ENCODE data around the gene CA11. TPM values are rescaled to one million over a fixed set of nuclear protein-coding genes. Genes with fewer than 3 reads are reported as not detected.
"Not testable (repeated sequence)": the region's sequence is repeated elsewhere in the genome, so short reads cannot be mapped to it uniquely, and the experiment has no call there.

Gene CA11
- total and polyA plus RNA-seq, 2 of the 8 experiments (the other 6 are each of a cell fraction or from before 2014, with no cell fraction given), result 51.7 to 71.4 TPM

DNA sequence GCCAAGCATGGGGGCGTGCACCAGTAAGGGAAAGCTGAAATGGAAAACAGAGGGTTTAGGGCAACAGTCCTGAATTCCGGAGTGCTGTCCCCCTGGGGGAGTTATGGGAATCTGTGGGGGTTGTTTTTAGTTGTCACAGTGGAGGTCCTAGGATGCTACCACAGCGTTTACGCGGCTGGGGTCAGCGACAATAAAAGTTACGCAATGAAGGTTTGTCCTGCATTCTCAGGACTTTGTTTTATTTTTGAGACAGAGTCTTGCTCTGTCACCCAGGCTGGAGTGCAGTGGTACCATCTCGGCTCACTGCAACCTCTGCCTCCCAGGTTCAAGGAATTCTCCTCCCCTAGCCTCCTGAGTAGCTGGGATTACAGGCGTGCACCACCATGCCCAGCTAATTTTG, 47.6 kb upstream of the CA11 start:
- H4K91ac ChIP-seq (replicated peaks; ENCODE audit: insufficient read length, low read length); H3K4me2 ChIP-seq (ENCODE audit: insufficient read depth in 1 of 2, low read depth in 2 of 2, low read length in 2 of 2); H2BK5ac ChIP-seq (ENCODE audit: low read depth, low read length); H3K27ac ChIP-seq (ENCODE audit: low read depth, low read length); H4K20me1 ChIP-seq (replicated peaks in 1 of 2; ENCODE audit: control insufficient read depth in 1 of 2, insufficient read depth in 2 of 2, low read length in 2 of 2); FAIRE-seq; H3K79me1 ChIP-seq (ENCODE audit: low read depth, low read length); H3K79me2 ChIP-seq (ENCODE audit: control insufficient read depth in 1 of 2, insufficient read depth in 2 of 2, low read length in 2 of 2); H3K4me1 ChIP-seq (replicated peaks in 1 of 4; ENCODE audit: control insufficient read depth in 3 of 4, insufficient read depth in 4 of 4, low read length in 3 of 4); H2BK15ac ChIP-seq (ENCODE audit: low read length); H2BK20ac ChIP-seq (ENCODE audit: low read length); H3K4ac ChIP-seq (replicated peaks; ENCODE audit: insufficient read length, low read depth, low read length); H3K36me3 ChIP-seq (ENCODE audit: control insufficient read depth in 2 of 4, insufficient read depth in 4 of 4, low read length in 3 of 4); H2BK120ac ChIP-seq (replicated peaks; ENCODE audit: low read depth, low read length); H4K5ac ChIP-seq (ENCODE audit: insufficient read length, low read depth, low read length); H3K18ac ChIP-seq (ENCODE audit: extremely low read depth, low read length); H3K23ac ChIP-seq (ENCODE audit: insufficient read length); H3K9ac ChIP-seq (replicated peaks in 1 of 4; ENCODE audit: extremely low read depth in 1 of 4, low read depth in 3 of 4, low read length in 3 of 4); H2AFZ ChIP-seq (ENCODE audit: low read length); H3K56ac ChIP-seq (replicated peaks; ENCODE audit: insufficient read length, low read depth, low read length); DNase-seq (ENCODE audit: low read depth in 1 of 2, low spot score in 2 of 2); H3K9me3 ChIP-seq (ENCODE audit: insufficient read depth in 2 of 2, low read depth in 1 of 2, low read length in 1 of 2); H4K8ac ChIP-seq (ENCODE audit: extremely low read depth, insufficient read depth, low read length); H3K4me3 ChIP-seq (ENCODE audit: extremely low read depth in 1 of 4, insufficient read depth in 2 of 4, low read depth in 3 of 4, low read length in 4 of 4); H3K23me2 ChIP-seq (ENCODE audit: low read depth, low read length); H3K14ac ChIP-seq (ENCODE audit: insufficient read length); H3K27me3 ChIP-seq (replicated peaks in 1 of 4; ENCODE audit: control insufficient read depth in 3 of 4, extremely low read depth in 1 of 4, insufficient read depth in 3 of 4, low read length in 3 of 4); H2AK5ac ChIP-seq (ENCODE audit: low read depth, low read length); H2BK12ac ChIP-seq (ENCODE audit: low read depth, low read length): not testable (repeated sequence)
- POLR2A ChIA-PET (ENCODE audit: partially characterized antibody), result interaction anchor here (0.6 to 1.7 kb wide), 6 partner anchors 11 to 257 kb away, joined by 3 to 4 read pairs (median 4); no protein-coding TSS in a partner anchor
- 92% methylated on average over 9 of the region's 9 CpGs; no CpG with 5 or more reads in 1 of the 2 experiments for WGBS, 2 experiments (ENCODE audit: extremely low coverage in 1 of 2, insufficient coverage in 1 of 2, insufficient read length in 1 of 2, insufficient replicate concordance in 2 of 2, low coverage in 1 of 2, low lambda C conversion rate in 2 of 2, missing lambda C conversion rate in 1 of 2)
- peak; percentile 33; the same call in 1 of the 2 replicates for TF ChIP-seq CEBPB (IDR thresholded peaks at IDR 0.05; ENCODE audit: low read depth, low read length)
- CTCF ChIA-PET (ENCODE audit: partially characterized antibody), result interaction anchor here (0.9 to 6.5 kb wide), 4 partner anchors 18 to 326 kb away, joined by 4 to 59 read pairs (median 9); partner anchors contain the start of gene NTN5

Measured in H1 (cell line).